Measurements from ENCODE around the gene FOXJ2. TPM values are rescaled to one million over a fixed set of nuclear protein-coding genes. Genes with fewer than 3 reads are reported as not detected.

The FOXJ2 gene
- total RNA-seq, 1 experiment from 2014 or later = 6.9 TPM

DNA sequence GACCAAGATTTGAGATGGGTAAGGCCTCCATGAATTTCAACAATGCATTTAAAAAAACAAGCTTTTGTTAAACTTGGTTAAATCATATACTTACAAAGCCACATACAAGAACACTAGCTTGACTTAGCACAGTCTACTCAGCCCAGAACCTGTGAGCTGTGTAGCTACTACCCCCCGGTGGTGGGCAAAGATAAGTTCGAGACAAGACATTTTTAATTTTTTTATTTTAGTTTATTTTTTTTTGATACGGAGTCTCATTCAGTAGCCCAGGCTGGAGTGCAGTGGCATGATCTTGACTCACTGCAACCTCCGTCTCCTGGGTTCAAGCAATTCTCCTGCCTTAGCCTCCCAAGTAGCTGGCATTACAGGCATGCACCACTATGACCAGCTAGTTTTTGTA, 45.9 kb downstream of the FOXJ2 start:
- Histone ChIP-seq H3K79me2 (ENCODE audit: low read length) (peaks cover 27% of the 10 kb centered on the region), H2AFZ (ENCODE audit: low read length) (no peak overlapping the region), H3K36me3 (ENCODE audit: low read depth, low read length) (no peaks in the 10 kb centered on the region), H3K27ac (ENCODE audit: low read length) (no peak overlapping the region), H3K27me3 (ENCODE audit: low read length) (no peaks in the 10 kb centered on the region), H4K20me1 (ENCODE audit: low read length) (no peaks in the 10 kb centered on the region), H3K9me3 (ENCODE audit: low read length) (no peaks in the 10 kb centered on the region), H3K9ac (ENCODE audit: low read length) (no peak overlapping the region), H3K9me2 (replicated peaks; ENCODE audit: low read length) (no peaks in the 10 kb centered on the region), H3K4me3 (ENCODE audit: low read length) (no peak overlapping the region), H3F3A (ENCODE audit: low read length, unreplicated experiment) (no peaks in the 10 kb centered on the region), H3K4me2 (ENCODE audit: low read length) (no peak overlapping the region), H3K4me1 (ENCODE audit: insufficient read depth, low read length) (peaks cover 29% of the 10 kb centered on the region)
- BruUV-seq (replicated peaks) = no TSS peak
- peak; percentile 29; the same call in 1 of the 2 replicates for ATAC-seq
- TF ChIP-seq EZH2 (IDR thresholded peaks at IDR 0.05; ENCODE audit: low read length, unreplicated experiment) = no peak
- TF ChIP-seq, protein P1, sequence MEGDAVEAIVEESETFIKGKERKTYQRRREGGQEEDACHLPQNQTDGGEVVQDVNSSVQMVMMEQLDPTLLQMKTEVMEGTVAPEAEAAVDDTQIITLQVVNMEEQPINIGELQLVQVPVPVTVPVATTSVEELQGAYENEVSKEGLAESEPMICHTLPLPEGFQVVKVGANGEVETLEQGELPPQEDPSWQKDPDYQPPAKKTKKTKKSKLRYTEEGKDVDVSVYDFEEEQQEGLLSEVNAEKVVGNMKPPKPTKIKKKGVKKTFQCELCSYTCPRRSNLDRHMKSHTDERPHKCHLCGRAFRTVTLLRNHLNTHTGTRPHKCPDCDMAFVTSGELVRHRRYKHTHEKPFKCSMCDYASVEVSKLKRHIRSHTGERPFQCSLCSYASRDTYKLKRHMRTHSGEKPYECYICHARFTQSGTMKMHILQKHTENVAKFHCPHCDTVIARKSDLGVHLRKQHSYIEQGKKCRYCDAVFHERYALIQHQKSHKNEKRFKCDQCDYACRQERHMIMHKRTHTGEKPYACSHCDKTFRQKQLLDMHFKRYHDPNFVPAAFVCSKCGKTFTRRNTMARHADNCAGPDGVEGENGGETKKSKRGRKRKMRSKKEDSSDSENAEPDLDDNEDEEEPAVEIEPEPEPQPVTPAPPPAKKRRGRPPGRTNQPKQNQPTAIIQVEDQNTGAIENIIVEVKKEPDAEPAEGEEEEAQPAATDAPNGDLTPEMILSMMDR (conservative IDR thresholded peaks at IDR 0.05; ENCODE audit: low read depth, low read length) = peak; percentile 38; the same call in 1 of the 2 replicates
- DNase-seq = peak; percentile 29
- CTCF ChIA-PET = interaction anchor here (0.6 to 2.4 kb wide), 4 partner anchors 22 to 388 kb away, joined by 3 to 23 read pairs (median 3); no protein-coding TSS in a partner anchor
- intact Hi-C loops (cut with micrococcal nuclease) = loop anchor here (1.0 to 5.0 kb wide), 2 partner anchors 32 to 46 kb away; partner anchors contain the start of gene FOXJ2
- POLR2A ChIA-PET (ENCODE audit: unreplicated experiment) = no interaction called here

DNA sequence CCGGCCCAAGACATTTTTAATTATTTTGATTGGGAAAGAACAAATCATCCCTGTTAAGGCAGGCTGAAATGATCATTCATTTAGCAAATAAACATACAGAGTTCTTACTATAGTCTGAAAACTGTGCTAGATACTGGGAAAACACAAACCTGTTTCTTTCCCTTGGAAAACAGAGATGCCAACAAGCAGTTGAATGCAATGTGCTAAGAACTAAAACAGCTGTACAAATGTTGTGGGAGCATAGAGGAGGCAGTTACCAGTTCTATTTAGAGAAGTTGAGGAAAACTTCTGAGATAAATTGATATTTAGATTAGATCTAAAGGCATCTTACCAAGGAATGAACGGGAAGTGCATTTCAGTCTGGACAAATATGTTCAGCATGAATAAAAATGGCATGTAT, 46.4 kb downstream of the FOXJ2 start:
- H3K4me3 ChIP-seq (ENCODE audit: low read length) = no peak overlapping the region
- ATAC-seq (no peak), DNase-seq (no peak)
- H3F3A ChIP-seq (ENCODE audit: low read length, unreplicated experiment) = no peaks in the 10 kb centered on the region
- no peaks in the 10 kb centered on the region for H3K9me3 ChIP-seq (ENCODE audit: low read length)
- CTCF ChIA-PET = interaction anchor here (0.6 to 2.4 kb wide), 2 partner anchors 33 to 389 kb away, joined by 3 to 23 read pairs; no protein-coding TSS in a partner anchor
- H3K9me2 ChIP-seq (replicated peaks; ENCODE audit: low read length) = no peaks in the 10 kb centered on the region
- no TSS peak for BruUV-seq (replicated peaks)
- H3K4me1 ChIP-seq (ENCODE audit: insufficient read depth, low read length) = peaks cover 29% of the 10 kb centered on the region
- intact Hi-C loops (cut with micrococcal nuclease) = loop anchor here (1.0 to 5.0 kb wide), 2 partner anchors 33 to 47 kb away; partner anchors contain the start of gene FOXJ2
- H2AFZ ChIP-seq (ENCODE audit: low read length) = no peak overlapping the region
- TF ChIP-seq EZH2 (IDR thresholded peaks at IDR 0.05; ENCODE audit: low read length, unreplicated experiment) (no peak), EZH2phosphoT487 (IDR thresholded peaks at IDR 0.05; ENCODE audit: borderline replicate concordance, low read length) (no peak)
- TF ChIP-seq, protein P1 (conservative IDR thresholded peaks at IDR 0.05; ENCODE audit: low read depth, low read length) = no peak
- H3K9ac ChIP-seq (ENCODE audit: low read length) = no peak overlapping the region
- H4K20me1 ChIP-seq (ENCODE audit: low read length) = no peaks in the 10 kb centered on the region
- H3K36me3 ChIP-seq (ENCODE audit: low read depth, low read length) = no peaks in the 10 kb centered on the region
- peaks cover 32% of the 10 kb centered on the region for H3K79me2 ChIP-seq (ENCODE audit: low read length)
- no peak overlapping the region for H3K27ac ChIP-seq (ENCODE audit: low read length)
- H3K4me2 ChIP-seq (ENCODE audit: low read length) = no peak overlapping the region
- POLR2A ChIA-PET (ENCODE audit: unreplicated experiment) = no interaction called here
- no peaks in the 10 kb centered on the region for H3K27me3 ChIP-seq (ENCODE audit: low read length)

DNA sequence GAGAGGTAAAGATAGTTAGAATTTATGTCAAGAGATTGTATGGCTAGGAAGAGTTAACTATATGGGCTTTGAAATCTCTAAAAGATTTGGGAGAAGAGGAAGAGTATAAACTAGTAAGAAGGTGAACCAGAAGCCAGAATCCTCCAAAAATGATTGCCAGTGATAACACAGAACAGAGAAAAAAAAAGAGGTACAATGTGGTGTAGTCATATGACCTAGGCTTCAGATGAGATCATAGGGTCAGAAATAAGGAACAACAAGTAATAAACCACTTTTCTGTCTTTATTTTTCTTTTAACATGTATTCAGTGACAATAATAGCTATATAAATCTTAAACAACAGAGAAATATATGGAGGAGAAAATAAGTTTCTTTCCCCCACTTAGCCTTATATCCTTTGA, 47.6 kb downstream of the FOXJ2 start:
- Histone ChIP-seq H3F3A (ENCODE audit: low read length, unreplicated experiment) (no peaks in the 10 kb centered on the region), H3K27ac (ENCODE audit: low read length) (no peak overlapping the region), H4K20me1 (ENCODE audit: low read length) (no peaks in the 10 kb centered on the region), H3K4me3 (ENCODE audit: low read length) (no peak overlapping the region), H3K9me3 (ENCODE audit: low read length) (no peaks in the 10 kb centered on the region), H3K9me2 (replicated peaks; ENCODE audit: low read length) (no peaks in the 10 kb centered on the region), H3K9ac (ENCODE audit: low read length) (no peak overlapping the region), H3K4me1 (ENCODE audit: insufficient read depth, low read length) (peaks cover 29% of the 10 kb centered on the region), H3K4me2 (ENCODE audit: low read length) (peak overlapping the region; percentile 95; the same call in 1 of the 2 replicates), H3K27me3 (ENCODE audit: low read length) (no peaks in the 10 kb centered on the region), H3K79me2 (ENCODE audit: low read length) (peaks cover 44% of the 10 kb centered on the region), H2AFZ (ENCODE audit: low read length) (no peak overlapping the region), H3K36me3 (ENCODE audit: low read depth, low read length) (no peaks in the 10 kb centered on the region)
- POLR2A ChIA-PET (ENCODE audit: unreplicated experiment) = no interaction called here
- TF ChIP-seq, protein P1 (conservative IDR thresholded peaks at IDR 0.05; ENCODE audit: low read depth, low read length) = no peak
- TF ChIP-seq EZH2phosphoT487 (IDR thresholded peaks at IDR 0.05; ENCODE audit: borderline replicate concordance, low read length) (no peak), EZH2 (IDR thresholded peaks at IDR 0.05; ENCODE audit: low read length, unreplicated experiment) (no peak)
- no peak for ATAC-seq
- DNase-seq = no peak
- intact Hi-C loops (cut with micrococcal nuclease) = no loop called here
- CTCF ChIA-PET = no interaction called here
- BruUV-seq (replicated peaks) = no TSS peak
